ENCODE measurements around the gene LENG9. TPM values are rescaled to one million over a fixed set of nuclear protein-coding genes. Genes with fewer than 3 reads are reported as not detected.

The LENG9 gene
- total RNA-seq, 2 donors from 2014 or later: 4.2 to 5.1 TPM

DNA sequence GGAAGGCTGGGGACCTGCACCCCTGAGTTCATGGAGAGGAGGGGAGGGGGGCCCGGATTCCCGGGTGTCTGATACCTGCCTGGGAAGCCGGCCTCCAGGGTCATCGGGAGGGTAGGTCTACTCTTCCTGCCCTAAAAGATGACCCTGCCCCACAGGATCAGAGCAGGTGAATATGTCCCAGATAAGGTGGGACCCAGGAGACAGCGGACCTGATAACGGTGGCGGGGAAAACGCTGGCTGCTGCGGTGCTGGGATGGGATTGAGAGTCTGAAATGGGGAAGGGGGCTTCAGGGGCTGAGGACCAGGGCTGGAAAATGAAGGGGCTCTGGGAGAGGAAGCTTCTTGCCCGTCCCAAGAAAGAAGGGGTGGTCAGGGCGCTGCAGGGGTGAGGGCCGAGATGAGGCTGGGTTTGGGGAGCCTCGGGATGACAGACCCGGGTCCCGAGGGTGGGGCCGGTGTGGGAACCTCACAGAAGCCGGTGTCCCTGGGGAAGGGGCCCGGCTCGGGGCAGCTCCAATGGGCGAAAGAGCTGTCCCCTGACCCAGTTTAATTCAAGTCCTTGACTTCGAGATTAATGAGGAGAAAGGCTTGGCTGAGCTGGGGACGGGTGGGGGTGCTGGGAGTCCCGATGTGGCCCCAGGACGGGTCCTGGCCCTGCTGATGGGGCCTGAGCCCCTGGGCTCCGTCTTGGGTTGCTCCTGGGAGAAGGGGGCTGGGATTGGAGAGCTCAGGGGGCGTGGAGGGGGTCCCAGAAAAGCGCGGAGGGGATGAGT, 47.5 kb downstream of the LENG9 start:
- intact Hi-C loops (cut with DNase I): no loop called here
- peak; percentile 48 for DNase-seq (ENCODE audit: low spot score)

GRCh38 chr19:54415208-54415900, 48.2 kb downstream of the LENG9 start, which contains the start of gene TTYH1:
TTYH1 (plus strand) TSS chr19:54415464; CDS start chr19:54415553, 89 bp downstream.
- intact Hi-C loops (cut with DNase I): no loop called here
- DNase-seq (ENCODE audit: low spot score): peak; percentile 34

DNA sequence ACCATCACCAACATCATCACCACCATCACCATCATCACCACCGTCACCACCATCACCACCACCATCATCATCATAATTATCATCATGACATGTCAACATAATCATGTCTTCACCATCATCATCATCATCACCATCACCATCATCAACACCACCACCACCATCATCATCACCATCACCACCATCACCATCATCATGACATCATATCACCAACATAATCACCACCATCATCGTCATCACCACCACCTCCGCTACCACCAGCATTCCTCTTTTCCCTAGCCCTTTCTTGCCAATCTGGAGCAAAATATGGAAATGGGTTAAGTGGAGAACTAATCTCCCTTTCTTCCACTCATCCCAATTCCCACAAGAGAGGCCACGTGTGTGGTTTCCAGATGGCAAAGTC, 49.4 kb downstream of the LENG9 start:
- intact Hi-C loops (cut with DNase I): no loop called here
- no peak for DNase-seq (ENCODE audit: low spot score)

DNA sequence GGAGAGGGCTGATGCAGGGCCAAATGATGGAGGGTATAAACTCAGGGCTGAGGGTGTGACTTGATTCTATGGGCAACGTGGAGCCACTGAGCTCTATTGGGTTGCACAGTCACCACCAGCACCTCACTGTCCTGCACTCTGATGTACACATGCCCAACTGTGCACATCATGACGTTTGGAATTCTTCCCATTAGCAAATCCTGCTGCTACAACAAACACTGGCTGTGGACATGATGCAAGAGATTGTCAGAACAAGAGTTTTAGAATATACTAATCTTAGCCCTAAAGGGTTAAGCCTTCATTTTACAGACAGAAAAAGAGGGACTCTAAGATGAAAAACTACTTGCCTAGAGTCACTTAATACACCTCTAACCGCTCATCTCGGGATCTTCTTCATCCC, 50.7 kb downstream of the LENG9 start:
- intact Hi-C loops (cut with DNase I): no loop called here
- DNase-seq (ENCODE audit: low spot score): no peak

Other genes starting within 250 kb of the LENG9 start
- gene LILRB3, start 240.8 kb downstream of the LENG9 start, total RNA-seq: 10 to 100 TPM; 14.6 to 25.5 TPM
- gene LILRA6, start 221.0 kb downstream of the LENG9 start, total RNA-seq: 1 to 10 TPM; 8.1 to 9.6 TPM
- gene LILRB5, start 206.5 kb downstream of the LENG9 start, total RNA-seq: 10 to 100 TPM; 14.9 to 22.5 TPM
- 10 to 100 TPM in 1 of 2 donors, 1 to 10 TPM in 1; 7.3 to 12.9 TPM for gene LILRB2, start 182.7 kb downstream of the LENG9 start, total RNA-seq
- gene LILRA5, start 150.6 kb downstream of the LENG9 start, total RNA-seq: 10 to 100 TPM in 1 of 2 donors, 1 to 10 TPM in 1; 6.2 to 11.7 TPM
- under 1 TPM in 1 of 2 donors, not detected in 1; 0.57 TPM for gene LILRA4, start 124.6 kb downstream of the LENG9 start, total RNA-seq
- gene LAIR1, start 98.8 kb downstream of the LENG9 start, total RNA-seq: 10 to 100 TPM; 18.3 to 42.2 TPM
- gene TTYH1, start 48.3 kb downstream of the LENG9 start, total RNA-seq: 1 to 10 TPM in 1 of 2 donors, under 1 TPM in 1; 0.60 to 1.4 TPM
- 100 to 1,000 TPM; 113 to 140 TPM for gene LENG8, start 14.6 kb downstream of the LENG9 start, total RNA-seq
- 10 to 100 TPM; 24.8 to 25.7 TPM for gene CDC42EP5, start 9.5 kb upstream of the LENG9 start, total RNA-seq
- gene LAIR2, start 39.1 kb upstream of the LENG9 start, total RNA-seq: not detected
- gene LILRA2, start 110.0 kb upstream of the LENG9 start, total RNA-seq: 1 to 10 TPM; 2.8 to 6.6 TPM
- 1 to 10 TPM; 1.7 to 1.8 TPM for gene LILRA1, start 129.9 kb upstream of the LENG9 start, total RNA-seq
- 1 to 10 TPM; 4.7 to 8.2 TPM for gene LILRB1, start 166.7 kb upstream of the LENG9 start, total RNA-seq
- gene LILRB4, start 199.2 kb upstream of the LENG9 start, total RNA-seq: 1 to 10 TPM; 2.7 to 8.7 TPM

Data from posterior vena cava (tissue), 2 donors.